T47D (cell line): ENCODE measurements around the gene ZBTB5.
"Not testable (repeated sequence)": the region's sequence is repeated elsewhere in the genome, so short reads cannot be mapped to it uniquely, and the experiment has no call there.

Experiments
- DNase-seq, 2 experiments: peaks; one replicate each; pipeline versions ENCODE4 v3.0.0 to v3.0.0-alpha.2; 2011 to 2012; ENCODE audit warnings: low read depth in 1 of 2, low spot score in 1 of 2
- JUND ChIP-seq: IDR thresholded peaks from 2 replicates; pipeline ENCODE4 v1.6.1; 2012; ENCODE audit warnings: low read depth
- in situ Hi-C: cut with HindIII; loops from 2 replicates; pipeline ENCODE4 v1.10.0; 2016; ENCODE audit warnings: low sequenced_read_pairs, low pct_unique_long_range_greater_than_20kb

The ZBTB5 gene, protein sequence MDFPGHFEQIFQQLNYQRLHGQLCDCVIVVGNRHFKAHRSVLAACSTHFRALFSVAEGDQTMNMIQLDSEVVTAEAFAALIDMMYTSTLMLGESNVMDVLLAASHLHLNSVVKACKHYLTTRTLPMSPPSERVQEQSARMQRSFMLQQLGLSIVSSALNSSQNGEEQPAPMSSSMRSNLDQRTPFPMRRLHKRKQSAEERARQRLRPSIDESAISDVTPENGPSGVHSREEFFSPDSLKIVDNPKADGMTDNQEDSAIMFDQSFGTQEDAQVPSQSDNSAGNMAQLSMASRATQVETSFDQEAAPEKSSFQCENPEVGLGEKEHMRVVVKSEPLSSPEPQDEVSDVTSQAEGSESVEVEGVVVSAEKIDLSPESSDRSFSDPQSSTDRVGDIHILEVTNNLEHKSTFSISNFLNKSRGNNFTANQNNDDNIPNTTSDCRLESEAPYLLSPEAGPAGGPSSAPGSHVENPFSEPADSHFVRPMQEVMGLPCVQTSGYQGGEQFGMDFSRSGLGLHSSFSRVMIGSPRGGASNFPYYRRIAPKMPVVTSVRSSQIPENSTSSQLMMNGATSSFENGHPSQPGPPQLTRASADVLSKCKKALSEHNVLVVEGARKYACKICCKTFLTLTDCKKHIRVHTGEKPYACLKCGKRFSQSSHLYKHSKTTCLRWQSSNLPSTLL

DNA sequence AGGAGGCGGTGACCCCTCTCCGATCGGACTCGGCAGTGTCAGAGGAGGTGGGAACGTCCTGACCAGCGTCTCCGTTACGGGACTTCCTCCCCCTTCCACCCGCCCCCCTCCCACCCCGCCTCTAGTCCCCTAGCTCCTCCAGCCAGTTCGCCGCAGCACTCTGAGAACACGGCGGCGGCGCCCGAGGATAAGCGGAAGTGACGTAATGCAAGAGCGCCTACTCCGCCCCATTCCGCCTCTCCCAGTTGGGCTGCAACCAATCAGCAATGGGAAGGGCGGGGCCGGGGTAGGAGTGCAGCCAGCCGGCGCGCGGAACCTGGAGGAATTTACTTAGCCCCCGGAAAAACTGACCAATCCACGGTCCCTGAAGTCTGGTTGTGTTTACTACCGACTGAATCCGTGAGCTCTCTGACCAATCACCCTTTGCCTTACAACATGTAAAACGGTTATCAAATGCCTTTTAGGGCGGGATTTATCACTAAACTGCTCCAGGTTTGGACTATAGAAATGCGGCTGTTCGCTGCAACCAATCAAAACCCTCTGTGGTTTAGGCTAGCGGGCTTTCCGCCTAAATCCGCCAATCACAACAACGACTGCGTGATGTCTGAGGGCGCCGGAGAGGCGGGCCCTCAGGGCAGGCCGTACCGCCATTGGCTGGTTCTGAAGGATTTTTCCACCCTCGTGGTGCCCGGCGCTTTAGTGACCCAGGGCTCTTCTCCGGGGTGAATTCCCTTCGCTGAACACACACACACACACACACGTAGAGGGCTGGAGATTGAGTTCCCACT lies at the start of gene ZBTB5:
Gene ZBTB5, minus strand, starts transcription at position 202 of the 788 bp plus-strand sequence. CDS start 22,899 bp downstream, outside the sequence.
- no peak for TF ChIP-seq JUND
- peak; percentile 88 to 99 for DNase-seq
- in situ Hi-C loops: no loop called here

DNA sequence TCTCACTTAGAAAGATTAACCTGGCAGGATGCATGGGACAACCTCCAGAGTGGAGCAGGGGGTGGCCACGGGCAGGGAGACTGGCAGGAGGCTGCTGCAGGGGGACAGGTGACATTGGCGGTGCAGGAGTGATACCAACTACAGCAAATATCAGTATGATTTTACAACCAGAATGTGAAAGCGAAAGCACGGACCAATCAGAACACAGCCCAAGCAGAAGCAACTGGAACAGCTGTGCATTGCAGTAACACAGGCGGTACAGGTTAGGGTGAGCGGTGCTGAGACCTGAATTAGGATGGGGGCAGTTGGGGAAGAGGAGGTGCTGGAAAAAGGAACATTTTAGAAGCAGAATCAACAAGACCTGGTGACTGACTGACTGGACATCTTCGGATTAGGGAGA lies 49.7 kb upstream of the ZBTB5 start:
- in situ Hi-C loops: no loop called here
- DNase-seq: no peak
- TF ChIP-seq JUND: no peak

DNA sequence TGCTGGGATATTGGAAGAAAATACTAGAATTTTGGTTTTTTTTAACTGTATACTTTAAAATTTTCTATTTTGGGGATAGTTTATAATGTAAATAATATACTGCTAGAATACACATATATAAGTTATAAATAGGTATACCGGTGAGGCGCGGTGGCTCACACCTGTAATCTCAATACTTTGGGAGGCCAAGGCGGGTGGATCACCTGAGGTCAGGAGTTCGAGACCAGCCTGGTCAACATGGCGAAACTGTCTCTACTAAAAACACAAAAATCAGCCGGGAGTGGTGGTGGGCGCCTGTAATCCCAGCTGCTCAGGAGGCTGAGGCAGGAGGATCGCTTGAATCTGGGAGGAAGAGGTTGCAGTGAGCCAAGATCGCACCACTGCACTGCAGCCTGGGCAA lies 49.2 kb upstream of the ZBTB5 start:
- DNase-seq, in situ Hi-C loops: not testable (repeated sequence)

DNA sequence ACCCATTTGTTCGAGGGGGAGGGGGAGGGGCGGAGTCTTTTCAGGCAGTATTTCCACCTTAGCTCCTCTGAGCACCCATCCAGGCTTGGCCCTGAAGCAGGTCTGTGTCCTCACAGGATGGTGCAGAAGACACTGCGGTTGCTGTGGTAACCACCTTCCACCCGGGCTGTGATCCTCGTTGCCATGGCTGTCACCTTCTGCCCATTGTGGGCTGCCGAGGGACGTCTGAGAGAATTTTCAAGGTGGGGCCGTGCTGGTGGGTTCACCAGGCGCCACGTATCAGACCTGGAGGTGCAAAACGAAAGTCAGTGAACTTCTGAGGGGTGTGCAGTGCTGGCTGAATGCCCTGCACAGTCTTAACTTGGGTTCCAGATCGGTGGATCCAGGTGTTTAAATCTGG lies 47.2 kb upstream of the ZBTB5 start:
- no peak for DNase-seq
- no peak for TF ChIP-seq JUND
- in situ Hi-C loops: no loop called here

DNA sequence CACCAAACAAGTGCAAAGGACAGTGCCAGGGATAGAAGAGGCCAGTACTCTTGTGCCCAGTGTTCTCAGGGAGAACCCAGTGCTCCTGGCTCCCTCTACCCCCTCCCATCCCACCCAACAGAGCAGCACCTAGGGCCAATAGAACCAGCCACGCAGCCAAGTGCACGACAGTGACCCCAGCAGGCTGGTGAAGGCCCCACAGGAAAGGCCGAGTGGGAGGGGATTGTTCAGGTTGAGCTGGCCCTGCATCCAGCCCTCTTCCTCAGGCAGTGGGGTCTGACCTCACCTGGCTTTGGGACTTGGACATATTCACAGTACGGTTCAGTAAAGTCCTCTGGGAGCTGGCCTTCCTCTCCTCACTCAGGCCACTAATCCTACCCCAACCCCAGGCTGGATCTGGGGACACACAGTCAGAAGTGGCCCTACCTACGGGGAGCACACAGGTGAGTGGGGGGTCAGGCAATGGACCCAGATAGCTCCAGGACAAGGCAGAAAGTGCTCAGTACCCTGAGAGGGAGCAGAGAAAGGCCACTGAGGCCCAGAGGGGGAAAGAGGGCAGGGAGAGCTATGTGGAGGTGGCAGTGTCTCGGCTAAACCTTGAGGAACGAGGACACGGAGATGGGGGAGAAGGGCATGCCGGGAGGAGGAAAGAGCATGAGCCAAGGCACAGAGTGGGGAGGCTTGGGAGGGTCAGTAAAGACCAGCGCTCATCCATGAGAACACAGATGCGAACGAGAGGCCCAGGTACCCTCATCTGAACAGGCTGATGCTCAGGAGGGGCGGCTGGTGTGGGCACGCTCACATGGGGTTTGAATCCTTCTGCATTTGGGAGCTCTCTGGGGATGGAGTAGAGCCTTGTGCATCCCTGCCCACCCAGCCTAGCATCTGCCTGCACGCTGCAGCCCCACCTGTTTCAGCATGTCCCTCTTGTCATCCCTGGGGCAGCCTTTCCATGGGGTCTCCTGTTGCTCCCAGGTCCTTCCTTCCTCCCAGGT lies 46.1 kb upstream of the ZBTB5 start:
- no peak for TF ChIP-seq JUND
- DNase-seq: peak in 1 of 2 experiments; percentile 3
- in situ Hi-C loops: no loop called here

DNA sequence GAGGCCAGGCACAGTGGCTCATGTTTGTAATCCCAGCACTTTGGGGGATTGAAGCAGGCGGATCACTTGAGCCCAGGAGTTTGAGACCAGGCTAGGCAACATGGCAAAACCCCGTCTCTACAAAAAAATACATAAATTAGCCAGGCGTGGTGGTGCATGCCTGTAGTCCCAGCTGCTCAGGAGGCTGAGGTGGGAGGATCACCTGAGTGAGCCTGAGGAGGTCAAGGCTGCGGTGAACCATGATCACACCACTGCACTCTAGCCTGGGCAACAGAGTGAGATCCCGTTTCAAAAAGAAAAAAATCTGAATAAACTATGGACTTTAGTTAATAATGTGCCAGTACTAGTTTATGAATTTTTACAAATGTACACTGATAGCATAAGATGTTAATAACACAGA lies 44.8 kb upstream of the ZBTB5 start:
- in situ Hi-C loops: not testable (repeated sequence)

DNA sequence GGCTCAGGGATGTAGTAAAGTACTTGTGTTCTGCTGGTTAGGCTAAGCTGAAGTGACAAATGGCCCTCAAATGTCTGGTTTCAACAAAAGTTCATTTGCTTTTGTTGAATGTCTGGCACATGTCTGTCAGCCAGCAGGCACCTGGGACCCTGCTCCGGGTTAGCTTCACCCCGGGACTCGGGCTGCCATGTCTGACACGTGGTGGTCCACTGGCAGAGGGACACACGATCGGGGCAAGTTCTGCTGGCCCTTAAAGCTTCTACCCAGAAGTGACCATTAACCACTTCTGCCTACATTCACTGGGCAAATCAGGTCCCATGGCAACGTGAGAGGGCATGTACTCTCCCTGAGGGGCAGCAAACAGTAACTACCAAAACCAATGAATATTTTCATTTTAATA lies 44.3 kb upstream of the ZBTB5 start:
- in situ Hi-C loops: no loop called here
- no peak for DNase-seq
- no peak for TF ChIP-seq JUND

More for the DNA sequence above, 44.8 kb upstream of the ZBTB5 start:
- DNase-seq: not testable (repeated sequence)

DNA sequence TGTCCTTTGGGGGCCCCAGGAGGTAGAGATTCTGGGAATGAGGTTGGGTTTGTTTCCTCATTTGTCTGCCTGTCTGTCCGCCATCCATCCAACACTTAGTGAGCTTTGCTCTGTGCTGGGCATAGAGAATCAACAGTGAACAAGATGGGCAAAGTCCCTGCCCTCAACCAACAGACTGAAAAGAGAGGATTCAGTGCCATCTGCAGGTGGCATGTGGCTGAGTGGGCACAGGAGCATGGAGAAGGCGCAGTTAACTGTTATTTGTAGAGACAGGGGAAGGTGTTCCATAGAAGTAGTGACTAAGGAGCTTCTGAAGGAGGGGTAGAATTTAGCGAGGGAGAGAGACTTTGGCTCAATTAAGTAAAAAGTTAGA lies 43.6 kb upstream of the ZBTB5 start:
- no peak for TF ChIP-seq JUND
- in situ Hi-C loops: no loop called here
- DNase-seq: peak in 1 of 2 experiments; percentile 23

DNA sequence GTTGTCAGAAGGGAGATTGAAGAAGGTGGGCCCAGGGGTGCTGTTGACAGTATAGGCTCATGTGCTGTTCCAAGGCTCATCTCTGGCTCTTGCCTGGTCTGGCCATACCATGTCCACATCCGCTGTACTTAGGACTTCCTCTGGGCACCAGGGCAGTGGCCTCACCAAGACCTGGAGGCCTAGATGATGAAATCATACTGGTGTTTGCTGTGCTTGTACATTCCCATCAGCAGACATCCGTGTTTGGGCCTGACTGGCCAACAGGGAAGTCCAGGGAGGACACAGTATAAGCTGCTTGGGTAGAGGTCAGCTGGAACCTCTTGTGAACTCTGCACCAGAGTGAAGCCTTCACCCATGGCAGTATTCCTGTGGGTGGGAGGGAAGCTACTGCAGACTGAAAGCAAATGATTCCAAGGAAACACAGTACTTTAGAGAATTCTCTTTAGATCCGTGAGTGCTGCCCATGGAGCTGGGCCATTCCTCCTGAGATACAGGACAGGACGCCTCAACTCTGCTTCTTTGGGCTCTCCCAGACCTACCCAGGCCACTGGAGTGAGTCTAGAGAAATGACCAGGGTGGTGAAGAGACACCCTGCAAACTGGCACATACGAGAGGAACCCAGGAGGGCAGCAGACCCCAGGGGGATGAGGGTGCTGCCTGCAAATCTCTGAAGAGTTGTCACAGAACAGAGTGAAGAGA lies 43.0 kb upstream of the ZBTB5 start:
- no peak for TF ChIP-seq JUND
- in situ Hi-C loops: no loop called here
- peak in 1 of 2 experiments; percentile 4 for DNase-seq

DNA sequence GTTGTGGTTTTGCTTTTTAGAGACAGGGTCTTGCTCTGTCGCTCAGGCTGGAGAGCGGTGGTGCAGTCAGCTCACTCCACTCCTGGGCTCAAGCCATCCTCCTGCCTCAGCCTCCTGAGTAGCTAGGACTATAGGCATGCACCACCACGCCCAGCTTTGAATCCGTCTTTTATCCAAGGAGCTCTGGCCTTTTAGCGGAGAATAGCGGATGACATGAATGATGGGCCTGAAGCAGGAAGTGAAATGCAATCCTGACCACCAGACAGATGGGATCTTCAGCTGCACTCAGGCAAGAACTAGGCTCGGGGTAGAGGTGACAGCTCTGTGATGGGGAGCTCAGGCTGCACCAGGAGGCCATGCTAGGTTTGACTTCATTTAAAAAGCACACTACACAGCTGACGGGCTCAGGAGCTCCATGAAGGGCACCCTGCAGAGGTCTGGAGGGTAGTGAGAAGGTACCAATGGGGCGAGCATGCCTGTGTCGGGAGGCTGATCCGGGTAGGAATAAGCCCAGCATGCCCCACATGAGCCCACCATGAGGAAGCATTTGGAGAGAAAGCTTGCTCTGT lies 42.4 kb upstream of the ZBTB5 start:
- in situ Hi-C loops: no loop called here
- no peak for TF ChIP-seq JUND
- no peak for DNase-seq

DNA sequence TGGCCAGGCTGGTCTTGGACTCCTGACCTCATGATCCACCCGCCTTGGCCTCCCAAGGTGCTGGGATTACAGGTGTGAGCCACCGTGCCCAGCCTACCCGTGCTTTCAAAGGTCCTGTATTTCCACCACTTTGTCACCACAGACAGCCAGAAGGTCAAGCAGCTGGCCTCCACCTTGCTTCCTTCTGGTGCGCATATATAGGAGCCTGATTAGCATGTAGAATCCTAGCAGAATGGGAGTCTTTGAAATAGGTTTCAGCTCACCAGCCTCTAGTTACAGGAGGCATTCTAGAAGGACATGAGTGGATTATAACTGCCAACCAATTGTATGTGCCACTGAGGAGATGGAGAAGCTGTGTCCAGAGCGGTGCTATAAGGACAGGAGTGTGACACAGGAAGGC lies 39.4 kb upstream of the ZBTB5 start:
- in situ Hi-C loops: no loop called here
- no peak for DNase-seq
- TF ChIP-seq JUND: no peak
